GM12891 (cell line): ENCODE results near the gene LHCGR.
"Not testable (repeated sequence)": the region's sequence is repeated elsewhere in the genome, so short reads cannot be mapped to it uniquely, and the experiment has no call there.

Source experiments
- DNase-seq: peaks from one replicate; pipeline ENCODE4 v3.0.0; 2011; ENCODE audit warnings: low spot score; ENCODE audit not compliant: insufficient read length
- FAIRE-seq: peaks from 2 replicates; lab custom pipeline; 2011; peaks lifted over from hg19 to GRCh38; lab: Jason Lieb, UNC
- PAX5 ChIP-seq: IDR thresholded peaks from 2 replicates; pipeline ENCODE4 v1.6.1; 2011; ENCODE audit warnings: low read length, moderate library complexity, mild to moderate bottlenecking; ENCODE audit not compliant: insufficient read depth, severe bottlenecking
- POLR2A ChIP-seq: IDR thresholded peaks from 2 replicates; pipeline ENCODE4 v1.6.1; 2011; ENCODE audit warnings: low read depth, low read length, control low read depth
- POLR2AphosphoS5 ChIP-seq: IDR thresholded peaks from 2 replicates; pipeline ENCODE4 v1.6.1; 2011; ENCODE audit warnings: low read depth, low read length, control low read depth
- POU2F2 ChIP-seq: IDR thresholded peaks from 2 replicates; pipeline ENCODE4 v1.6.1; 2011; ENCODE audit warnings: low read depth, mild to moderate bottlenecking, control low read depth, low read length, moderate library complexity
- SPI1 ChIP-seq: IDR thresholded peaks from 2 replicates; pipeline ENCODE4 v1.6.1; 2011; ENCODE audit warnings: low read depth, low read length, control low read depth
- TAF1 ChIP-seq: IDR thresholded peaks from 2 replicates; pipeline ENCODE4 v1.6.1; 2011; ENCODE audit warnings: low read depth, low read length, control low read depth

Gene LHCGR

DNA sequence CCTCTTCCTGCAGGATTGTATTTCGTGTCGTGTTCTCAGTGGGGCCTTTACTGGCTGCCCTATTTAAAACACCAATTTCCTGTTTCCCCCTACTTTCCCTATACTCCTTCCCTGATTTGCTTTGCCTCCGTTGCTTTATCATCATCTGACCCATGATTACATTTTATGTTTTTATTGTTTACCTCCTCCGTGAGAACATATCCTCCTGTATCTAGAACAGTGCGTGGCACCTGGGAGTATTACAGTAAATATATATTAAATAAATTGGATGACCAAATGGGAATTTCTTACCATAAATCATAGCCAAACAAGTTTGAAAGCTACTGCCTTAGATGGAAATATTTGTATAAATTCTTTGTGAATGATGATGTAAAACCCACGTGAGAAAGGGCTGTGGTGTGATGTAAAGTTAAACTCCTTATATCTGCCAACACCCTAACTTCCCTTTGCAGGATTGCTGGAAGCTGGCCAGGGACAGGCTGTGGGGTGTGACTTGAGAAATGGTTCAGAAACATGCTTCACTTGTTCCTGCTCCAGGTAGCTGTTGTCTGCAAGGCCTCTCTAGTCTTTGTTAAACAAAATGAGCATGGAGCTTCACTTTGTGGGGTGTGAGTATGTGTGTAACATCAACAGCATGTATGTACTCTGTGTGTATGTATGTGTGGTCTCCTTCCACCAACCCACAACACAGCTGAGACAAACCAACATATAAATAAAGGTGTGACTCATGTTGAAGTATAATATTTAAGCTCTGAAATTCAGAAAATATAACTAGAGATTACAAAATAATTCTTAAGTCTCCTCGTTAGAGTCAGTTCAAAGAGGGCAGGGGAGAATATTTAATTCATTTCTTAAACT lies 40.3 kb downstream of the LHCGR start:
- TF ChIP-seq PAX5 (no peak), POLR2AphosphoS5 (no peak), POLR2A (no peak), SPI1 (no peak), TAF1 (no peak), POU2F2 (no peak)
- no peak for FAIRE-seq
- DNase-seq, result no peak

DNA sequence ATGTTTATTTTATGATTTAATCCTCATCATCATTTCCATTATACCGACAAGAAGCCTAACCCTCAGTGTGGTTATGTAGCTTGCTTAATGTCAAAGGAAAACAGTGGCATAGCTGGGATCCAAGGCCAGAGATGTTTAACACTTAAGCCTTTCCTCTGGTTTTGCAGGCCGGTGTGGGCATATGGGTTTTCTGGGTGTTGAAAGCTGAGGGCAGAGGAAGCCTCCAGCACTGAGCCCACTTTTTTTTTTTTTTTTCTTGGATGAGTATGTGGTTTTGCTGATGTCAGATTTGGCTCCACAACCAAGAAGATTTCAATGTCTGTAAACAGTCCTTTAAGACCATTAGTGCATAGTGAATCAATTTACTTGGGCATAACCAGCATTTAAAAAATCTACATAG lies 41.3 kb downstream of the LHCGR start:
- FAIRE-seq, result no peak
- TF ChIP-seq POU2F2, result no peak
- no peak for TF ChIP-seq POLR2A
- TF ChIP-seq POLR2AphosphoS5, result no peak
- no peak for TF ChIP-seq SPI1
- TF ChIP-seq TAF1, result no peak
- TF ChIP-seq PAX5, result no peak
- DNase-seq, result no peak

DNA sequence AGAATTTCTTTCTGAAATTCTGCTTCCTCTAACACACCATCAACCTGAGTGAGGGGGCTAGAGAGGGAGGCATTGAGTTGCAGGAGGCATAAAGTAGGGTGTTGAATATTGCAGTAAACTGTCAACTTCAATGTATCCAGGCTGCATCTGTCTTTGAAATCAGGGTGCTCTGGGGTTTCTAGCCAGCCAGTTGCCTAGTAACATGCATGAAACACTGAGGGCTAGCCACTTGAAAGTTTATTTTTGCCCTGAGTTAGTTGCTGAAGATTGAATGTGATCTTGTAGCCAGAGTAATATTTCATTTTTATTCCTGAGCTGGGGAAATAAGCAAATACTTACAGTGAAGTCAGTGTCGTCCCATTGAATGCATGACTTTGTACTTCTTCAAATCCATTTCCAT lies 41.9 kb downstream of the LHCGR start:
- no peak for DNase-seq
- no peak for FAIRE-seq
- no peak for TF ChIP-seq POLR2AphosphoS5
- no peak for TF ChIP-seq POU2F2
- TF ChIP-seq SPI1, result no peak
- TF ChIP-seq POLR2A, result no peak
- no peak for TF ChIP-seq PAX5
- TF ChIP-seq TAF1, result no peak

DNA sequence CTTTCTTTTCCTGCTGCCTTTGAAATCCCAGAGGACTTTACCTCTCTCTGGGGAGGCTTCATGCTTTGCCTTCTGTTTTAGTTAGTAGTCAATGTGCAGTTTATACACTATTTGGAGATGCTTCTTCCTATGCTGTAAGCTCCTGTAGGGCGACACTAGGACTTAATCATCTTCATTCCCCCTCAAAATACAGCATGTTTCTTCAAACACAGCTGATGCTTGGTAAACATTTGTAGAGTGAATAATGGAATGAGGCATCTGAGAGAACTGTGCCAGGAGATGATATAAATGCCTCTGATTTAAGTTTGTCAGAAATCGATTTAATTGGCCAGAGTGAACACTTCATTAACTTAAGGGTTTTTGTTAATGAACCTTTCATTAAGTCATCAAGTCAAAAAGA lies 43.4 kb downstream of the LHCGR start:
- DNase-seq (no peak), FAIRE-seq (no peak)
- TF ChIP-seq POU2F2 (no peak), POLR2AphosphoS5 (no peak), PAX5 (no peak), TAF1 (no peak), POLR2A (no peak), SPI1 (no peak)

DNA sequence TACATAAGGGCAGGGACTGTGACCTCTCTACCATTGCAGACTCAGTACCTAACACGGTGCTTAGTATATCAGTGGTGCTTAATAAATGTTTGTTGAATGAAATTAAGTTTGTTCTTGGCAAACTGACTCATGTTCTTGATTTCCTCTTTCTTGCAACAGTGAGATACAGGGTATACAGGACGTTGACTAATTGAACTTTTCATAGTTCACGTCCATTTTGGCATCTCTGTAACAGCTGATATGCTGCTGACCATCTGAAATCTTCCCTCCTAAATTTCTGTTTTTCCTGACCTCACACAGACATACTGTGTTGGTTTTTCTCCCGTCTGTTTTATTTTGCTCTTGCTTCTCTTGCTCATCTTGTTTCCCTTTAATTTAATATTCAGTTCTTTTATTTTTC lies 44.2 kb downstream of the LHCGR start:
- DNase-seq (no peak), FAIRE-seq (no peak)
- TF ChIP-seq POU2F2, result no peak
- no peak for TF ChIP-seq SPI1
- no peak for TF ChIP-seq POLR2AphosphoS5
- TF ChIP-seq POLR2A, result no peak
- no peak for TF ChIP-seq TAF1
- no peak for TF ChIP-seq PAX5

DNA sequence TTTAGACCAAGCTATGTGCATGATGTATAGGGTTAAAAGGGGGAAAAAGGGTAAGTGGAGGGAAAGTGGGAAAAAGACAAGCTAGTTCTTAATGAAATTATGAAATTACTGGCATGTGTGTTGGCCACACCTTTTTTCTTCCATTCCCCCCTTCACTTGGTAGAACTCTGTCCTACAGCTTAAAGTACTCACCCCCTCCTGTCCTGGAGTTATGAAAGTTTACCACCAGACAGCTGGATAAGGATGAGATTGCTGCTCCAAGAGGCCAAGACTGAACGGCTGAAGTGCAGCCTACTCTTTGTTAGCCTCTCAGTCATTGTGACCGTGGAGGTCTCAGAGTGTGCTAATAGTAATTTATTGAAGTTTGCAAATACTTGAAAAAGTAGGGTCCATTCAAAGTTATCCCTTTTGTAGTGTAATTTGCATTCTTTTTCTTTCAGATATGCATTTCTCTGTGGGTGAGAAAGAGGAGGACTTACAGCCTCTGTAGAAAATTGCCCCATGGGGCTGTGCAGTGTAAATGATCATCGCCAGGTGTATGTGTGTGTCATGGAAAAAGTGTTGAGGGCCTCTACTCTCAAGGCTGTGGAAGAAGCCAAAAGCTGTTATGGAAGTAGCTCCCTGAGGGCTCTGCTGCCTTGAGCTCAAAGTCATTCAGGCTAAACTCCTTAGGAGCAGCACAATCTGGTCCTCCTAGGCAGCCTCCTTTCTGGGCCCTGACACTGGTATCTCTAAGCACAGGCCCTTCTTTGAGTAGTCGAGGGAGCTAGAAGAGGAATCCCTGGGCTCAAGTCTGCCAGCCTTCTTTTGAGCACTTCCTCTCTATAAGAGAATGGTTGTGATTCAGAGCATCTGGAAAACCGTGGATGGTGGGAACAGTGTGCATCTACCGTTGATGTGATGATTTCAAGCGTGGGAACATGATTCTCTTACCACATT lies 46.2 kb downstream of the LHCGR start:
- TF ChIP-seq SPI1 (no peak), POLR2AphosphoS5 (no peak), TAF1 (no peak), POLR2A (no peak), PAX5 (no peak), POU2F2 (no peak)
- DNase-seq (no peak), FAIRE-seq (no peak)

DNA sequence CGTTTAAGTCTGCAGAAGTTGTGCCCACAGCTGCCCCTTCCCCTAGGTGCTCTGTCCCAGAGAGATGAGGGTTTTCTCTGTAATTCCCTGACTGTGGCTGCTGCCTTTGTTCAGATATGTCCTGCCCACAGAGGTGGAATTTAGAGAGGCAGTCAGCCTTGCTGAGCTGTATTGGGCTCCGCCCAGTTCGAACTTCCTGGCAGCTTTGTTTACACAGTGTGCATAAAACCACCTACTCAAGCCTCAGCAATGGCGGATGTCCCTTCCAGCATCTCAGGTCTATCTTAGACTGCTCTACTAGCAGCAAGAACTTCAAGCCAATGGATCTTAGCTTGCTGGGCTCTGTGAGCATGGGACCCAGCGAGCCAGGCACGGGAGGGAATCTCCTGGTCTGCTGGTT lies 48.1 kb downstream of the LHCGR start:
- FAIRE-seq (no peak), DNase-seq (no peak)
- TF ChIP-seq POLR2AphosphoS5 (no peak), TAF1 (no peak), SPI1 (no peak)

DNA sequence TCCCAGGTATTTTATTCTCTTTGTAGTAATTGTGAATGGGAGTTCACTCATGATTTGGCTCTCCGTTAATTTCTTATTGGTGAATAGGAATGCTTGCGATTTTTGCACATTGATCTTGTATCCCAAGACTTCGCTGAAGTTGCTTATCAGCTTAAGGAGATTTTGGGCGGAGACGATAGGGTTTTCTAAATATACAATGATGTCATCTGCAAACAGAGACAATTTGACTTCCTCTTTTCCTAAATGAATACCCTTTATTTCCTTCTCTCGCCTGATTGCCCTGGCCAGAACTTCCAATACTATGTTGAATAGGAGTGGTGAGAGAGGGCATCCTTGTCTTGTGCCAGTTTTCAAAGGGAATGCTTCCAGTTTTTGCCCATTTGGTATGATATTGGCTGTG lies 51.9 kb downstream of the LHCGR start:
- not testable (repeated sequence) for DNase-seq, FAIRE-seq

DNA sequence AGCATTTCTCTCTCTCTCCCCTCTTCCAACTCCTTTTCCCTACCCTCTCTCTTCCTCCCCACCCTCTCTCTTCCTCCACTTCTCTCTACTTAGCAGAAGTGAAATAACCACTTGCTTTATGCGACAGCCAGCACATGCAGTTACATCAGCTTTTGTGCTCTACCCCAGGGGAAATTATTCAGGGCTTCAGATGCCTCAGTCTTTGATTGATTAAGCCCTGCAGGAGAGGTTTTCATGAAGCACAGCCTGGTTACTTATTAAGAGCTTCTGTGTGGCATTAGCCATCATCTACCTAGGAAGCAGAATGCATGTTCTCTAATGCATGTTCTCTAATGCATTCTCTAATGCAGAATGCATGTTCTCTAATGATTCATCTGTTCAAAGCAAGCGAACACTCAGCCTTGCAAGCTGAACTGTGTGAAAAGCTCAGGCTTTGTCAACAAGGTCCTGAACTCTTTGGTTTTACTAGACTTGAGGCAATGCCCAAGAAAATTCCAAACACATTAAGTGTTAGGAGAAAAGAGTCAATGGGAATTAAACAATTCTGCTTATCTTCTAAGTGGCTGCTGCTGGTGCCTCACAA lies 56.1 kb downstream of the LHCGR start:
- FAIRE-seq, result no peak
- no peak for DNase-seq
- no peak for TF ChIP-seq PAX5
- no peak for TF ChIP-seq POLR2AphosphoS5

DNA sequence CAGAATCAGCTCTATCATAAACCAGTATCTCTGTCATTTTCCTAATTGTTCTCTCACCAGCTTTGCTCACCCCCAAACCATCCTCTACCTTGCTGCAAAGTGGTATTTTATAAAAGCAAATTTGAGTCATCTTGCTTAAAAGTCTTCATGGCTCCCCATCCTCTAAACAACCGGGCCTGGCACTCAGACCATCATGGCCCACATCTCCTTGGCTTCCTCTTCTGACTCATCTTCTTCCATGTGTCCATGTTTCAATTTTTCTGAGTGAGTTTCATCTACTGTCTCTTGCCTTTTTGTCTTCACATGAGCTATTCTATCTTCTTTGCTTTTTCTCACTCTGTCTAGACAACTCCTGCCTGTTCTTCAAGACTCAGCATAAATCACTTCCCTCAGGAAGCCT lies 58.6 kb downstream of the LHCGR start:
- no peak for FAIRE-seq
- TF ChIP-seq PAX5, result no peak
- TF ChIP-seq SPI1, result no peak
- TF ChIP-seq POU2F2, result no peak
- TF ChIP-seq POLR2A, result no peak
- no peak for TF ChIP-seq POLR2AphosphoS5
- TF ChIP-seq TAF1, result no peak
- DNase-seq, result no peak
